Hepatocyte (in vitro differentiated cells): Measurements from ENCODE around the gene ARHGAP15. TPM values are rescaled to one million over a fixed set of nuclear protein-coding genes. Genes with fewer than 3 reads are reported as not detected.

ENCODE experiments used
- DNase-seq: peaks from one replicate; pipeline ENCODE4 v3.0.0-alpha.2; 2016; ENCODE audit warnings: low spot score
- H2AFZ ChIP-seq: fragments of 200-600 bp; sonication (generic); 2 replicates; pipeline ENCODE4 v1.6.0; 2016; ENCODE audit warnings: antibody characterized with exemption, mild to moderate bottlenecking
- H3K27ac ChIP-seq: fragments of 200-600 bp; sonication (generic); 2 replicates; pipeline ENCODE4 v1.5.1; 2016; ENCODE audit warnings: mild to moderate bottlenecking
- H3K27me3 ChIP-seq: fragments of 200-600 bp; sonication (generic); 2 replicates; pipeline ENCODE4 v1.6.1; 2016
- H3K36me3 ChIP-seq: fragments of 200-600 bp; sonication (generic); replicated peaks from 2 replicates; pipeline ENCODE4 v1.5.1; 2016; ENCODE audit warnings: low read depth; ENCODE audit not compliant: insufficient read depth
- H3K4me1 ChIP-seq: fragments of 200-600 bp; sonication (generic); 2 replicates; pipeline ENCODE4 v1.5.1; 2016; ENCODE audit warnings: mild to moderate bottlenecking, moderate library complexity; ENCODE audit not compliant: insufficient read depth
- H3K4me2 ChIP-seq: fragments of 200-600 bp; sonication (generic); 2 replicates; pipeline ENCODE4 v1.6.0; 2016
- H3K4me3 ChIP-seq: fragments of 200-600 bp; sonication (generic); 2 replicates; pipeline ENCODE4 v1.5.1; 2016; ENCODE audit warnings: mild to moderate bottlenecking
- H3K79me2 ChIP-seq: fragments of 200-600 bp; sonication (generic); 2 replicates; pipeline ENCODE4 v1.6.0; 2017; ENCODE audit warnings: mild to moderate bottlenecking
- H3K9me2 ChIP-seq: fragments of 200-600 bp; sonication (generic); replicated peaks from 2 replicates; pipeline ENCODE4 v1.6.0; 2017; ENCODE audit warnings: mild to moderate bottlenecking; ENCODE audit not compliant: insufficient read depth
- H3K9me3 ChIP-seq: fragments of 200-600 bp; sonication (generic); 2 replicates; pipeline ENCODE4 v1.5.1; 2016; ENCODE audit warnings: low read depth, mild to moderate bottlenecking
- H4K20me1 ChIP-seq: fragments of 200-600 bp; sonication (generic); 2 replicates; pipeline ENCODE4 v1.6.0; 2016; ENCODE audit warnings: mild to moderate bottlenecking; ENCODE audit not compliant: insufficient read depth, poor library complexity, severe bottlenecking
- CTCF ChIP-seq: fragments of 200-600 bp; sonication (generic); IDR thresholded peaks from 2 replicates; pipeline ENCODE4 v1.5.1; 2016; ENCODE audit warnings: antibody characterized with exemption, mild to moderate bottlenecking; ENCODE audit not compliant: poor library complexity
- EZH2 ChIP-seq: fragments of 200-600 bp; sonication (generic); IDR thresholded peaks from 2 replicates; pipeline ENCODE4 v1.6.1; 2016; ENCODE audit warnings: antibody characterized with exemption, mild to moderate bottlenecking, borderline replicate concordance
- EZH2phosphoT487 ChIP-seq: fragments of 200-600 bp; sonication (generic); IDR thresholded peaks from one replicate; pipeline ENCODE4 v1.6.1; 2018; ENCODE audit warnings: antibody characterized with exemption, mild to moderate bottlenecking, low read depth, moderate library complexity; ENCODE audit not compliant: unreplicated experiment, severe bottlenecking
- WGBS: methylation state at CpG from one replicate; pipeline ENCODE4 v1.1.6; 2016; ENCODE audit warnings: low lambda C conversion rate; ENCODE audit errors: missing lambda C conversion rate; 5-methylcytosine and 5-hydroxymethylcytosine counted together
- polyA plus RNA-seq: library from polyadenylated mRNA; unstranded; fragments of >200 nt; fragmentation: Nextera tagmentation; extraction: Ambion mirVana; gene quantifications from 2 replicates; pipeline ENCODE4 v1.2.1, GENCODE V29; 2016
- total RNA-seq: library from RNA; depleted of rRNA; stranded (reverse); fragments of >200 nt; gene quantifications from 2 replicates; pipeline ENCODE4 v1.2.3, GENCODE V29; 2014

The ARHGAP15 gene
- total and polyA plus RNA-seq, 2 experiments from 2014 or later = 0.17 TPM; not detected in 1

GRCh38 chr2:143471550-143471949 is 342.3 kb downstream of the ARHGAP15 start:
- Histone ChIP-seq H3K27ac (no peak overlapping the region), H3K79me2 (no peaks in the 10 kb centered on the region), H3K4me3 (no peak overlapping the region), H3K9me3 (no peaks in the 10 kb centered on the region), H3K36me3 (no peaks in the 10 kb centered on the region), H3K9me2 (no peaks in the 10 kb centered on the region), H2AFZ (no peak overlapping the region), H3K4me2 (no peak overlapping the region), H3K27me3 (no peaks in the 10 kb centered on the region), H4K20me1 (no peaks in the 10 kb centered on the region), H3K4me1 (peaks cover 7% of the 10 kb centered on the region)
- no peak for DNase-seq
- TF ChIP-seq EZH2phosphoT487 = no peak
- no peak for TF ChIP-seq EZH2
- TF ChIP-seq CTCF = no peak
- WGBS = 95% methylated on average over 1 of the region's 1 CpG

DNA sequence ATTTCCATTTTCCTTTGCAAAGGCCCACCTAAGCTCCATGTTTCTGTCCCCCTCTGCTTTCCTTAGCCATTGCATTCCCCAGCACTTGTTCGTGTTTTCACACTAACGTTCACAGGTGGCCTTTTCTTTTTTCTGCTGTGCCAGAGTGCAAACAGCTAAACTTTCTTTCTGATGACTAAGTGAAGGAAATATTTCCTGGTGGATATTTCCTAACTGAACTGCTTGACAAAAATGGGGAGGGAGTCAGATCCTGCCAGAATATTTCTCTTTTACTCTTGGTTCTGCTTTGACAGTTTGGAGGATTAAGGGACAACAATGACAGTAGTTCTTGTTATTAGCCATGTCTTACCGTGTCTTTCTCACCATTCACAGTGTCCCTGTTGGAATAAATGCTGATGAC is 344.0 kb downstream of the ARHGAP15 start:
- Histone ChIP-seq H4K20me1 (no peaks in the 10 kb centered on the region), H3K9me3 (no peaks in the 10 kb centered on the region), H2AFZ (no peak overlapping the region), H3K79me2 (no peaks in the 10 kb centered on the region), H3K4me1 (peaks cover 7% of the 10 kb centered on the region), H3K4me3 (no peak overlapping the region), H3K9me2 (no peaks in the 10 kb centered on the region), H3K27me3 (no peaks in the 10 kb centered on the region), H3K4me2 (no peak overlapping the region), H3K27ac (no peak overlapping the region), H3K36me3 (no peaks in the 10 kb centered on the region)
- no peak for TF ChIP-seq EZH2phosphoT487
- TF ChIP-seq EZH2 = no peak
- TF ChIP-seq CTCF = no peak
- WGBS = 76% methylated on average over 3 of the region's 3 CpGs
- no peak for DNase-seq

DNA sequence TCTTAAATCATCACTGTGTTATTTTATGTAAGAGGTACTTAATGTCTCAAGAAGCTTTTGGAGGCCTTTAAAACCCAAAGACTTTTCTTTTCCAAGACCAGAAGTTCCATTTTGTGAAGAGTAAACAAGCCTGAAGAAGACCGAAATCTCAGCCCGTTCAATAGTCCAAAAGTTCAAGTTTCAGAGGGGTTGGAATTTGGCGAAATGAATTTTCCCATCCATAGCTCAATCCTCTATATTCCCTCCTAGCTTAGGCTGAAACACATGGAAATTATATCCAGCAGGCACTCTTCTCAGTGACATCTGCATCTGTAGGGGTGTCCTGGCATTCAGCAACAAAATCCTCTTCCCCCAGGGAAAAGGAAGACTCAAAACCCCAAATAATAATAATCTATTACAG is 344.6 kb downstream of the ARHGAP15 start:
- DNase-seq = no peak

More for the DNA sequence above, 344.6 kb downstream of the ARHGAP15 start:
- H3K4me1 ChIP-seq = peaks cover 7% of the 10 kb centered on the region
- no peaks in the 10 kb centered on the region for H3K9me2 ChIP-seq
- H2AFZ ChIP-seq = no peak overlapping the region
- H3K36me3 ChIP-seq = no peaks in the 10 kb centered on the region
- TF ChIP-seq EZH2 (no peak), EZH2phosphoT487 (no peak), CTCF (no peak)
- H3K4me2 ChIP-seq = no peak overlapping the region
- H3K27ac ChIP-seq = no peak overlapping the region
- H4K20me1 ChIP-seq = no peaks in the 10 kb centered on the region
- H3K27me3 ChIP-seq = no peaks in the 10 kb centered on the region
- no peaks in the 10 kb centered on the region for H3K79me2 ChIP-seq
- no peak overlapping the region for H3K4me3 ChIP-seq
- no peaks in the 10 kb centered on the region for H3K9me3 ChIP-seq
- whole genome bisulfite sequencing = 86% methylated on average over 3 of the region's 3 CpGs
